WERI-Rb-1 (cell line): ENCODE results near the gene SORCS2.
A peak's percentile ranks its signal among the peaks of the same experiment; 100 is the strongest.

Experiments
- DNase-seq: peaks from one replicate; pipeline ENCODE4 v3.0.0-alpha.2; 2020
- H3K27ac ChIP-seq: fragments of 250-450 bp; sonication (Bioruptor Pico); 2 replicates; pipeline ENCODE4 v1.5.1; 2020; ENCODE audit warnings: mild to moderate bottlenecking, moderate library complexity
- H3K27me3 ChIP-seq: fragments of 250-450 bp; sonication (Bioruptor Pico); 2 replicates; pipeline ENCODE4 v1.5.1; 2021; ENCODE audit warnings: mild to moderate bottlenecking, low read depth, moderate library complexity; ENCODE audit not compliant: insufficient read depth, severe bottlenecking
- H3K36me3 ChIP-seq: fragments of 250-450 bp; sonication (Bioruptor Pico); 2 replicates; pipeline ENCODE4 v1.5.1; 2020; ENCODE audit warnings: mild to moderate bottlenecking, moderate library complexity
- H3K4me3 ChIP-seq: 2 replicates; pipeline ENCODE4 v1.5.1; 2011; ENCODE audit warnings: low read depth, mild to moderate bottlenecking, control low read depth, low read length
- H3K9me3 ChIP-seq: fragments of 250-450 bp; sonication (Bioruptor Pico); 2 replicates; pipeline ENCODE4 v1.5.1; 2021; ENCODE audit warnings: mild to moderate bottlenecking, moderate library complexity; ENCODE audit not compliant: severe bottlenecking
- CTCF ChIP-seq: IDR thresholded peaks from 2 replicates; pipeline ENCODE4 v1.5.1; 2011; ENCODE audit warnings: low read depth, mild to moderate bottlenecking, control low read depth, inconsistent platforms, low read length

SORCS2 gene

GRCh38 chr4:7612311-7612897 lies 420.1 kb downstream of the SORCS2 start:
- H3K9me3 ChIP-seq = no peaks in the 10 kb centered on the region
- H3K36me3 ChIP-seq = peaks cover 6% of the 10 kb centered on the region
- TF ChIP-seq CTCF = no peak
- no peaks in the 10 kb centered on the region for H3K27me3 ChIP-seq
- no peak overlapping the region for H3K4me3 ChIP-seq
- H3K27ac ChIP-seq = no peak overlapping the region
- DNase-seq = peak; percentile 34

GRCh38 chr4:7614350-7614949 lies 422.1 kb downstream of the SORCS2 start:
- TF ChIP-seq CTCF = no peak
- no peak overlapping the region for H3K4me3 ChIP-seq
- H3K27me3 ChIP-seq = no peaks in the 10 kb centered on the region
- H3K9me3 ChIP-seq = no peaks in the 10 kb centered on the region
- H3K27ac ChIP-seq = no peak overlapping the region
- no peak for DNase-seq
- peaks cover 4% of the 10 kb centered on the region for H3K36me3 ChIP-seq

GRCh38 chr4:7616193-7616592 lies 423.9 kb downstream of the SORCS2 start:
- H3K9me3 ChIP-seq = no peaks in the 10 kb centered on the region
- no peak for TF ChIP-seq CTCF
- H3K36me3 ChIP-seq = peaks cover 4% of the 10 kb centered on the region; the same call in 1 of the 2 replicates
- H3K4me3 ChIP-seq = no peak overlapping the region
- H3K27ac ChIP-seq = no peak overlapping the region
- DNase-seq = no peak
- no peaks in the 10 kb centered on the region for H3K27me3 ChIP-seq

DNA sequence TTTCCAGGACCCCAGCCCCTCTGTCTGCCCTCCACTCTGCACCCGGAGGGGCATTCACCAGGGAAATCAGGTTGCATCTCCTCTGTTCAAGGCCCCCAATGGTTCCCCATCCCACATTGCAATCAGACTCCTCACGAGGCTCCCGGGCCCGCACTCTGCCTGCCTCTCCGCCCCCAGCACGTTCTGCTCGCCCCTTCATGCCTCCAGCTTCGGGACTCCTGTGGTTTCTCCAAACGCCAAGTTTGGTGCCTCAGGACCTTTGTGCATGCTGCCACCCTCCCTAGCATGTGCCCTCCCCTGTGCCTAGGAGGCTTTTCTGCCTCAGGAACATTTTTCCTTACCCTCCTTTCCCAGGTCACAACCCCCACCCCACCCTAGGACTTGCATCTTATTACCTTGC lies 426.0 kb downstream of the SORCS2 start:
- H3K36me3 ChIP-seq = peaks cover 4% of the 10 kb centered on the region; the same call in 1 of the 2 replicates
- no peak for TF ChIP-seq CTCF
- no peak overlapping the region for H3K4me3 ChIP-seq
- DNase-seq = no peak
- no peak overlapping the region for H3K27ac ChIP-seq
- no peaks in the 10 kb centered on the region for H3K9me3 ChIP-seq
- H3K27me3 ChIP-seq = no peaks in the 10 kb centered on the region

GRCh38 chr4:7620086-7620813 lies 427.9 kb downstream of the SORCS2 start:
- peaks cover 3% of the 10 kb centered on the region; the same call in 1 of the 2 replicates for H3K36me3 ChIP-seq
- no peak for TF ChIP-seq CTCF
- no peaks in the 10 kb centered on the region for H3K27me3 ChIP-seq
- H3K27ac ChIP-seq = no peak overlapping the region
- DNase-seq = no peak
- no peaks in the 10 kb centered on the region for H3K9me3 ChIP-seq
- no peak overlapping the region for H3K4me3 ChIP-seq
